ENCODE measurements around the gene SLC10A3. TPM values are rescaled to one million over a fixed set of nuclear protein-coding genes. Genes with fewer than 3 reads are reported as not detected.

SLC10A3 gene
- total and polyA plus RNA-seq, 5 donors from 2014 or later = 18.4 to 40.2 (median 35.8) TPM

- Mint-ChIP-seq H3K9me3 (peaks cover 0 to 1% (median 0%) of the 10 kb centered on the region in 7 donors), H3K36me3 (no peaks in the 10 kb centered on the region), H3K27me3 (no peaks in the 10 kb centered on the region), H3K27ac (no peak overlapping the region), H3K4me3 (no peak overlapping the region), H3K4me1 (no peaks in the 10 kb centered on the region)
- Histone ChIP-seq H3K36me3 (ENCODE audit: control insufficient read depth, insufficient read depth, low read length) (peaks cover 14% of the 10 kb centered on the region), H3K4me3 (ENCODE audit: low read depth, low read length) (no peak overlapping the region), H3K27ac (ENCODE audit: insufficient read depth, low read length, poor library complexity, severe bottlenecking) (no peak overlapping the region), H3K27me3 (ENCODE audit: control insufficient read depth, insufficient read depth, low read length) (no peaks in the 10 kb centered on the region), H3K9me3 (ENCODE audit: control insufficient read depth in 2 of 2, low read length in 2 of 2) (no peaks in the 10 kb centered on the region), H3K4me1 (ENCODE audit: control insufficient read depth, insufficient read depth, low read length, poor library complexity, severe bottlenecking) (no peaks in the 10 kb centered on the region)
- ATAC-seq (ENCODE audit: low read depth in 2 of 2) = no peak
- DNase-seq = no peak
Observed at GRCh38 chrX:154470914-154471568, 19.4 kb downstream of the SLC10A3 start.

- Histone ChIP-seq H3K27ac (ENCODE audit: insufficient read depth, low read length, poor library complexity, severe bottlenecking) (no peak overlapping the region), H3K4me1 (ENCODE audit: control insufficient read depth, insufficient read depth, low read length, poor library complexity, severe bottlenecking) (no peaks in the 10 kb centered on the region), H3K4me3 (ENCODE audit: low read depth, low read length) (no peak overlapping the region), H3K36me3 (ENCODE audit: control insufficient read depth, insufficient read depth, low read length) (peaks cover 14% of the 10 kb centered on the region), H3K27me3 (ENCODE audit: control insufficient read depth, insufficient read depth, low read length) (no peaks in the 10 kb centered on the region), H3K9me3 (ENCODE audit: control insufficient read depth in 2 of 2, low read length in 2 of 2) (no peaks in the 10 kb centered on the region)
- no peak for DNase-seq
- H3K9me3 Mint-ChIP-seq = peaks cover 0 to 1% (median 0%) of the 10 kb centered on the region in 7 donors
- ATAC-seq (ENCODE audit: low read depth in 2 of 2) = no peak
- H3K36me3 Mint-ChIP-seq = no peaks in the 10 kb centered on the region
- H3K4me3 Mint-ChIP-seq = no peak overlapping the region
- H3K27ac Mint-ChIP-seq = no peak overlapping the region
- H3K27me3 Mint-ChIP-seq = no peaks in the 10 kb centered on the region
- no peaks in the 10 kb centered on the region for H3K4me1 Mint-ChIP-seq
Observed at GRCh38 chrX:154470434-154470833, 20.0 kb downstream of the SLC10A3 start.

- H3K27ac ChIP-seq (ENCODE audit: insufficient read depth, low read length, poor library complexity, severe bottlenecking) = no peak overlapping the region
- Mint-ChIP-seq H3K4me3 (no peak overlapping the region), H3K36me3 (no peaks in the 10 kb centered on the region), H3K27ac (no peak overlapping the region), H3K9me3 (peaks cover 0 to 1% (median 0%) of the 10 kb centered on the region in 7 donors), H3K27me3 (no peaks in the 10 kb centered on the region), H3K4me1 (no peaks in the 10 kb centered on the region)
- DNase-seq (no peak), ATAC-seq (ENCODE audit: low read depth in 2 of 2) (no peak)
- H3K4me3 ChIP-seq (ENCODE audit: low read depth, low read length) = no peak overlapping the region
- no peaks in the 10 kb centered on the region for H3K9me3 ChIP-seq (ENCODE audit: control insufficient read depth in 2 of 2, low read length in 2 of 2)
- H3K36me3 ChIP-seq (ENCODE audit: control insufficient read depth, insufficient read depth, low read length) = peaks cover 14% of the 10 kb centered on the region
- H3K27me3 ChIP-seq (ENCODE audit: control insufficient read depth, insufficient read depth, low read length) = no peaks in the 10 kb centered on the region
- no peaks in the 10 kb centered on the region for H3K4me1 ChIP-seq (ENCODE audit: control insufficient read depth, insufficient read depth, low read length, poor library complexity, severe bottlenecking)
Observed at GRCh38 chrX:154469880-154470279, 20.5 kb downstream of the SLC10A3 start.

- H3K9me3 ChIP-seq (ENCODE audit: control insufficient read depth in 2 of 2, low read length in 2 of 2) = no peaks in the 10 kb centered on the region
- H3K36me3 ChIP-seq (ENCODE audit: control insufficient read depth, insufficient read depth, low read length) = peaks cover 18% of the 10 kb centered on the region
- H3K4me3 ChIP-seq (ENCODE audit: low read depth, low read length) = no peak overlapping the region
- DNase-seq (no peak), ATAC-seq (ENCODE audit: low read depth in 2 of 2) (no peak)
- H3K4me1 ChIP-seq (ENCODE audit: control insufficient read depth, insufficient read depth, low read length, poor library complexity, severe bottlenecking) = no peaks in the 10 kb centered on the region
- H3K27me3 ChIP-seq (ENCODE audit: control insufficient read depth, insufficient read depth, low read length) = no peaks in the 10 kb centered on the region
- H3K4me3 Mint-ChIP-seq = no peak overlapping the region
- H3K27ac Mint-ChIP-seq = no peak overlapping the region
- H3K27ac ChIP-seq (ENCODE audit: insufficient read depth, low read length, poor library complexity, severe bottlenecking) = no peak overlapping the region
- H3K4me1 Mint-ChIP-seq = no peaks in the 10 kb centered on the region
- no peaks in the 10 kb centered on the region for H3K36me3 Mint-ChIP-seq
- no peaks in the 10 kb centered on the region for H3K27me3 Mint-ChIP-seq
- H3K9me3 Mint-ChIP-seq = peaks cover 0 to 1% (median 0%) of the 10 kb centered on the region in 7 donors
Observed at GRCh38 chrX:154469114-154469513, 21.3 kb downstream of the SLC10A3 start.

GRCh38 chrX:154468217-154468616 lies 22.2 kb downstream of the SLC10A3 start:
- Histone ChIP-seq H3K4me3 (ENCODE audit: low read depth, low read length) (no peak overlapping the region), H3K4me1 (ENCODE audit: control insufficient read depth, insufficient read depth, low read length, poor library complexity, severe bottlenecking) (no peaks in the 10 kb centered on the region), H3K36me3 (ENCODE audit: control insufficient read depth, insufficient read depth, low read length) (peaks cover 18% of the 10 kb centered on the region), H3K27me3 (ENCODE audit: control insufficient read depth, insufficient read depth, low read length) (no peaks in the 10 kb centered on the region), H3K27ac (ENCODE audit: insufficient read depth, low read length, poor library complexity, severe bottlenecking) (no peak overlapping the region), H3K9me3 (ENCODE audit: control insufficient read depth in 2 of 2, low read length in 2 of 2) (no peaks in the 10 kb centered on the region)
- DNase-seq (no peak), ATAC-seq (ENCODE audit: low read depth in 2 of 2) (no peak)
- Mint-ChIP-seq H3K36me3 (no peaks in the 10 kb centered on the region), H3K27me3 (no peaks in the 10 kb centered on the region), H3K27ac (no peak overlapping the region), H3K4me1 (no peaks in the 10 kb centered on the region), H3K4me3 (peak overlapping the region in 1 of 4 donors; percentile 43), H3K9me3 (peaks cover 0 to 1% (median 0%) of the 10 kb centered on the region in 7 donors)

GRCh38 chrX:154467556-154467955 lies 22.9 kb downstream of the SLC10A3 start:
- H3K9me3 Mint-ChIP-seq = peaks cover 0 to 1% (median 0%) of the 10 kb centered on the region in 7 donors
- no peak overlapping the region for H3K27ac Mint-ChIP-seq
- no peak for DNase-seq
- H3K9me3 ChIP-seq (ENCODE audit: control insufficient read depth in 2 of 2, low read length in 2 of 2) = no peaks in the 10 kb centered on the region
- no peak overlapping the region for H3K27ac ChIP-seq (ENCODE audit: insufficient read depth, low read length, poor library complexity, severe bottlenecking)
- H3K4me3 Mint-ChIP-seq = no peak overlapping the region
- no peaks in the 10 kb centered on the region for H3K4me1 ChIP-seq (ENCODE audit: control insufficient read depth, insufficient read depth, low read length, poor library complexity, severe bottlenecking)
- peaks cover 18% of the 10 kb centered on the region for H3K36me3 ChIP-seq (ENCODE audit: control insufficient read depth, insufficient read depth, low read length)
- no peak for ATAC-seq (ENCODE audit: low read depth in 2 of 2)
- no peaks in the 10 kb centered on the region for H3K27me3 ChIP-seq (ENCODE audit: control insufficient read depth, insufficient read depth, low read length)
- no peaks in the 10 kb centered on the region for H3K27me3 Mint-ChIP-seq
- no peak overlapping the region for H3K4me3 ChIP-seq (ENCODE audit: low read depth, low read length)
- no peaks in the 10 kb centered on the region for H3K36me3 Mint-ChIP-seq
- H3K4me1 Mint-ChIP-seq = peaks cover 0 to 3% (median 0%) of the 10 kb centered on the region in 4 donors

GRCh38 chrX:154466907-154467306 lies 23.5 kb downstream of the SLC10A3 start:
- Histone ChIP-seq H3K27me3 (ENCODE audit: control insufficient read depth, insufficient read depth, low read length) (no peaks in the 10 kb centered on the region), H3K4me1 (ENCODE audit: control insufficient read depth, insufficient read depth, low read length, poor library complexity, severe bottlenecking) (no peaks in the 10 kb centered on the region), H3K27ac (ENCODE audit: insufficient read depth, low read length, poor library complexity, severe bottlenecking) (no peak overlapping the region), H3K4me3 (ENCODE audit: low read depth, low read length) (no peak overlapping the region), H3K9me3 (ENCODE audit: control insufficient read depth in 2 of 2, low read length in 2 of 2) (no peaks in the 10 kb centered on the region), H3K36me3 (ENCODE audit: control insufficient read depth, insufficient read depth, low read length) (peaks cover 21% of the 10 kb centered on the region)
- Mint-ChIP-seq H3K4me1 (peaks cover 0 to 3% (median 0%) of the 10 kb centered on the region in 4 donors), H3K27me3 (no peaks in the 10 kb centered on the region), H3K27ac (no peak overlapping the region), H3K4me3 (no peak overlapping the region), H3K36me3 (no peaks in the 10 kb centered on the region), H3K9me3 (peaks cover 0 to 1% (median 0%) of the 10 kb centered on the region in 7 donors)
- no peak for ATAC-seq (ENCODE audit: low read depth in 2 of 2)
- DNase-seq = no peak

GRCh38 chrX:154466036-154466435 lies 24.4 kb downstream of the SLC10A3 start:
- no peak overlapping the region for H3K4me3 ChIP-seq (ENCODE audit: low read depth, low read length)
- no peak overlapping the region for H3K27ac ChIP-seq (ENCODE audit: insufficient read depth, low read length, poor library complexity, severe bottlenecking)
- Mint-ChIP-seq H3K4me1 (peaks cover 0 to 8% (median 0%) of the 10 kb centered on the region in 4 donors), H3K36me3 (no peaks in the 10 kb centered on the region), H3K27ac (no peak overlapping the region), H3K4me3 (no peak overlapping the region), H3K27me3 (no peaks in the 10 kb centered on the region), H3K9me3 (no peaks in the 10 kb centered on the region)
- DNase-seq (no peak), ATAC-seq (ENCODE audit: low read depth in 2 of 2) (no peak)
- no peaks in the 10 kb centered on the region for H3K4me1 ChIP-seq (ENCODE audit: control insufficient read depth, insufficient read depth, low read length, poor library complexity, severe bottlenecking)
- no peaks in the 10 kb centered on the region for H3K9me3 ChIP-seq (ENCODE audit: control insufficient read depth in 2 of 2, low read length in 2 of 2)
- H3K27me3 ChIP-seq (ENCODE audit: control insufficient read depth, insufficient read depth, low read length) = no peaks in the 10 kb centered on the region
- H3K36me3 ChIP-seq (ENCODE audit: control insufficient read depth, insufficient read depth, low read length) = peaks cover 19% of the 10 kb centered on the region

Measured in CD4-positive, CD25-positive, alpha-beta regulatory T cell (primary cell).